WTC11 (cell line): ENCODE results near the gene PSMD11.

ENCODE experiments used
- ATF2 ChIP-seq: sonication (generic); formaldehyde crosslinking; IDR thresholded peaks from 2 replicates; pipeline ENCODE4 v1.8.1; 2022; ENCODE audit warnings: low read depth, missing genetic modification reagents, borderline replicate concordance
- TF ChIP-seq, protein P1 (sequence below): fragments of 200-600 bp; IDR thresholded peaks from 2 replicates; pipeline ENCODE4 v1.8.0; 2022; ENCODE audit warnings: antibody characterized with exemption

- TF ChIP-seq, protein P1, sequence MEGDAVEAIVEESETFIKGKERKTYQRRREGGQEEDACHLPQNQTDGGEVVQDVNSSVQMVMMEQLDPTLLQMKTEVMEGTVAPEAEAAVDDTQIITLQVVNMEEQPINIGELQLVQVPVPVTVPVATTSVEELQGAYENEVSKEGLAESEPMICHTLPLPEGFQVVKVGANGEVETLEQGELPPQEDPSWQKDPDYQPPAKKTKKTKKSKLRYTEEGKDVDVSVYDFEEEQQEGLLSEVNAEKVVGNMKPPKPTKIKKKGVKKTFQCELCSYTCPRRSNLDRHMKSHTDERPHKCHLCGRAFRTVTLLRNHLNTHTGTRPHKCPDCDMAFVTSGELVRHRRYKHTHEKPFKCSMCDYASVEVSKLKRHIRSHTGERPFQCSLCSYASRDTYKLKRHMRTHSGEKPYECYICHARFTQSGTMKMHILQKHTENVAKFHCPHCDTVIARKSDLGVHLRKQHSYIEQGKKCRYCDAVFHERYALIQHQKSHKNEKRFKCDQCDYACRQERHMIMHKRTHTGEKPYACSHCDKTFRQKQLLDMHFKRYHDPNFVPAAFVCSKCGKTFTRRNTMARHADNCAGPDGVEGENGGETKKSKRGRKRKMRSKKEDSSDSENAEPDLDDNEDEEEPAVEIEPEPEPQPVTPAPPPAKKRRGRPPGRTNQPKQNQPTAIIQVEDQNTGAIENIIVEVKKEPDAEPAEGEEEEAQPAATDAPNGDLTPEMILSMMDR: no peak
- no peak for TF ChIP-seq ATF2 (CRISPR knock-in tag)
These were observed 41.2 kb downstream of the PSMD11 start for GRCh38 chr17:32485261-32486110.
